ENCODE measurements around the gene STXBP6.
"Not testable (repeated sequence)": the region's sequence is repeated elsewhere in the genome, so short reads cannot be mapped to it uniquely, and the experiment has no call there.

STXBP6 gene

DNA sequence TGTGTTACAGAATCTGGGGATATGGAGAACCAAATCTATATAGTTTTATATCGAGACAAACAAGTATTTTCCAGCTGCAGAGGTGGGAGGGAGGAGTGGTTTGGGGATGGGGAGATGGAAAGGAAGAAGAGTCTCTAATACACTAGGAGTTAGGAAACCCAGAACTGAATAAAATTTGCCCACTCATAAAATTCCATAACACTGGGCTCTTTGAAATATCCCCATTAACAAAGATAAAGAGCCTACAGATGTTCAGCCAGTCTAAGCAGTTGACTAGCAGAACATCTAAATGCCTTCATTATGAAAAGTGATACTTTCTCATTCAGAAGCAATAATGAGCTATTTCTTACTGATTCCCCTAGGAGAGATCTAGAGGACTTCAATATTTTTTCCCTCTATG is 264.2 kb downstream of the STXBP6 start:
- no peak for DNase-seq

DNA sequence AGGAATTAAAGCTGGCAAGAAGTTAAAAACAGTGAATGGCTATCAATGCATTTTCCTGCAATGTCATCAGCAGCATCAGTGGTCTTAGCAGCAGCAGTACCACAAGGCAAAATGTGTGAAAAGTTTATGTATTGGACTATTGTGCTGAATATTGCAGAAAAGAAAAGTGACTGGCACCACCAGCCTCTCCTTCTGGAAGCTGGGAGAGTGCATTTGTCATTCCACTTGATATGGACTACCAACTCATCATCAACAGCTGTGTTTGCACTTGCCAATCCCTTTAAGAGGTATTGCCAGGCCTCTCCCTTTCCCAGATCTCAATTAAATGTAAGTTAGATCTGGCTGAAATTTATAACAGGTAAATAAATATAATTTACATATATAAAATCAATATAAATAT is 265.0 kb downstream of the STXBP6 start:
- no peak for DNase-seq

DNA sequence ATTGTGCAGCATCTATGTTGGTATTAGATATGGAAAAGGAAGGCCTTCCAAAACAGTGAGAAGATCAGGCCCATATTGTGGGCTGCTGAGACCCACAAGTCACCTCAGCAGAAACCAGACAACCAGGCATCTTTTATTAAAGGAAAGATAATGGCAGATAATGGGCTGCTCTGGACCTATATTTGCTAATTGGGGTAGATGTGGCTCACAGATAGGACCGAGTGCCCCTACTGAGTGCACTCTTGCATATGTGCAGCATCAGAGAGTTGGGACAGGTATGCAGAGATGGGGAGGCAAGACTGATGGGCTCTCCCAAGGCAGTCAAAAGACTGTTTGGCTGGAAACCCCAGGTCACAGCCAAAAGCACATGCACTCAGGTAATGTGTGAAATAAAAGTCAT is 266.2 kb downstream of the STXBP6 start:
- DNase-seq, result no peak

DNA sequence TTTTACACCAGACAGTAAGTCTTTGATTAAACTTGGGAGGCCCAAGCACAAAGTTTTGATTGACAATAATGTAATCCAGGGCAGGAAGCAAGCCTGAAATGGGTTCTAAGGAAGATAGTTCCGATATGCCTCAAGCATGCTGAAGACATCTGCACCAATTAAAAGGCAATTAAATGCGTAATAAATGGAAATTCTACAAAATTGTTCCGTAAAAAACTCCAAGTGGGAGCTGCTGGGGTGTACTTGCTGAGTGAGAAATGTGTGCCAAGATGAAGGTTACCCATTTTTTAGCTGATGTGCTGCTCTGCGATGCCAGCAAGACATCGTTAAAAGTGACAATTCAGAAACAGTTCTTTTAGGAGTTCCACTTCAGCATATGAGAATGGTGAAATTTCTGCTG is 269.7 kb downstream of the STXBP6 start:
- DNase-seq, result no peak

DNA sequence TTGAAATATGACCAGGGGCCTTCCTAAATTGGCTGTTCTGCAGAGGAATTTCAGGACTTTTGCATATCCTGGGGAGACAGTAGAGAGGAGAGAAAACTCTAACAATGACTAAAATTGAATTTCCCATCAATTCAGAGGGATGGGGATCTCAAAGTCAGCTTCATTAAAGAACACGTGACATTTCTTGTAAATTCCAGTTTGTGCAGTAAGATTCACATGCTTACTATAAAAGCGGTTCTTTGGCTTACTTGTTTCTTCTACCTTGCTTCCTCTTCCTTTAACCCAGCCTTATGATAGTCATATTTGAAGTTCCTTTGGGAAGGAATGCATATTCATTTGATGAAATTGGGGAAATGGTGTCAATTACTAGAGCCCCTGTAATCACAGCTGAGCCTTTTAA is 272.3 kb downstream of the STXBP6 start:
- DNase-seq, result no peak

DNA sequence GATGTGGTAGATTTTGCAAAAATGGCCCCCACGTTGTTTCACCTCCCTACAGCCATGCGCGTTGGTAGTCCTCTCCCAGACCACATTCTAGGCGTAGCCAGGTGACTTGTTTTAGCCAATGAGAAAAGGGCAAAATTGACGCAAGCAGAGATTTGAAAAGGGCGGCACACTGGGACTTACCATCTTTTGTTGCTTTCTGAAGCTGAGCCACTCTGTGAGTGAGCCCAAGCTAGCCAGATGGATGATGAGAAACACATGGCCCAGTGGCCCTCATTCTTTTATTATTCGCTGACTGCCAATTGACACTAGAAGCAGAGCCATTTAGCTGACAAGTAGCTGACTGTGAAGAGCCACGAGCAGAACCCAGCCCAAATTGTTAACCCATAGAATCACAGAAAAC is 274.0 kb downstream of the STXBP6 start:
- DNase-seq, result no peak

DNA sequence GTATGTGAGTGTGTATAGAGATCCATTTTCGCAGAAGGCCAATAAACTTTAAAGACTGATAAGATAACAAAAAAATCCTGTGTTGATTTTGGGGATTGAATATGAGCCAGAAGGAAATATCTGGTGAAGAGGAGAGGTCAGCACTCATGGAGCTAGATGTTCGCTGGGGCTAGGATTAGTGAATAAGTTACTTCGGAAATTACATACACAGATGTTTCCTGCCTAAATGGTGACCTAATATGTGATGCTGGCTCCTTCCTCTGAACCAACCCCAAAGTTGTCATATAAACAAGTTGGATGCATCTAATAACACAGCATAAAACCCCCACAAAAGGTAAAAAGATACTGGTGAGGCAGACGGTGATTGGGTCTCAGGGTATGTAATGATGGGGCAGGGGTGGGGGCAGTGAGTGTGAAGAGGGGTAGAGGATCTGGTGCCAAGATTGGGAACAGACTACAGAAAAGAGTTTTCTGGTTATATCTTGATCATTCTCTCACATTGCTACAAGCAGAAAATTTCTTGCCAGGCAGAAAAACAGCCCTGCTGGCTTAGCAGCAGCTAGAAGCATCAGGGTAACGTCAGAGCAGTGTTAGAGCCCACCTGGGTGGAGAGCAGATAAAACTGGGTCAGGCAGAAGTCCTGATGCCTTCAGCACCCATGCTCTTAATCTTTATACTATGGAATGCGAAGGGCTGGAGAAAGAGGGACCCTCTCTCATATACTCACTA is 275.6 kb downstream of the STXBP6 start:
- DNase-seq, result no peak

DNA sequence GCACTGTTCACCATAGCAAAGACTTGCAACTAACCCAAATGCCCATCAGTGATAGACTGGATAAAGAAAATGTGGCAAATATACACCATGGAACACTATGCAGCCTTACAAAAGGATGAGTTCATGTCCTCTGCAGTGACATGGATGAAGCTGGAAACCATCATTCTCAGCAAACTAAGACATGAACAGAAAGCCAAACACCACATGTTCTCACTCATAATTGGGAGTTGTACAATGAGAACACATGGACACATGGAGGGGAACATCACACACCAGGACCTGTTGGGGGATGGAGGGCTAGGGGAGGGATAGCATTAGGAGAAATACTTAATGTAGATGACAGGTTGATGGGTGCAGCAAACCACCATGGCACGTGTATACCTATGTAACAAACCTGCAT is 276.4 kb downstream of the STXBP6 start:
- not testable (repeated sequence) for DNase-seq

DNA sequence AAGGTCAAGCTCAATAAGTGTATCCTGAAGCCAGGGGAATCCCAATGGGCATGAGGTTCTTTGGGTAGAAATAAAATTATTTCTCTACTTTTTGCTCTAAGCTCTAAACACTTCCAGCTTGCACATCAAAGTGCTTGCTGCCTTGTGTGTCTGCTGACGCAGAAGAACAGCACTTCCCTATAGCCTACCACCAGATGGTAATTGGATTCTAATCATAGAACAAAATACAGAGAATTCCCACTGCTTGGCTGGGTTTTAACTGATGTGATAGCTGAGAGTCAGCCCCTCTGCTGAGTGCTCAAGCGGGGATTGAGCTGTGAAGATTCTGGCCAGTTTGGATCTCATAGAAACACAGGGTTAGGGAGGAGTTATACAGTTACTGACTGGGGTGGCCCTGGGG is 283.5 kb downstream of the STXBP6 start:
- DNase-seq, result no peak

DNA sequence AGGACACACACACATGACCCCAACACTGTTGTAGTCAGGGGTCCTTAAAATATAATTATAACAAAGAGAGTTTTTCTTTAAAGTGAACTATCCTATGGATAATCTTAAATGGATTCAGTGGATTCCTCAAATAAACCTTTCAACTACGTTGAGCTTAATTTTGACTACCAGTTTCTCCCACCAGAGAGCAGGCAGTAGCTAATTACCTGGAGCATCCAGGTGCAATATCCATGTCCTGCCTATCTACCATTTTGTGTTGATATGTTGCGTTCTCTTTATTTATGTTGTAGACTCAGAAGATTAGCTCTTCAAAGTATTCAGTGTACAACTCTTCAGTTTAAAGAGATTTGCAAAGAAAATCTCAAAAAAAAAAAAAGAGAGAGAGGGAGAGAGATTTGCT is 288.8 kb downstream of the STXBP6 start:
- DNase-seq, result no peak

All from CD4-positive, alpha-beta T cell treated with Interferon alpha-2 for 1 hour (primary cell).